A673 (cell line): ENCODE measurements around the gene ERG.

Experiments
- EZH2 ChIP-seq: fragments of 200-600 bp; sonication (generic); IDR thresholded peaks from 2 replicates; pipeline ENCODE4 v1.6.1; 2017; ENCODE audit warnings: borderline replicate concordance, low read depth, mild to moderate bottlenecking, mixed read lengths, antibody characterized with exemption, low read length; ENCODE audit not compliant: poor library complexity, severe bottlenecking
- TF ChIP-seq, protein P1 (sequence below): fragments of 300-800, 200-600 bp; sonication (generic); conservative IDR thresholded peaks from 2 replicates; pipeline ENCODE4 v1.5.1; 2017; ENCODE audit warnings: low read depth, mild to moderate bottlenecking, antibody characterized with exemption, low read length, moderate library complexity, mixed read lengths

DNA sequence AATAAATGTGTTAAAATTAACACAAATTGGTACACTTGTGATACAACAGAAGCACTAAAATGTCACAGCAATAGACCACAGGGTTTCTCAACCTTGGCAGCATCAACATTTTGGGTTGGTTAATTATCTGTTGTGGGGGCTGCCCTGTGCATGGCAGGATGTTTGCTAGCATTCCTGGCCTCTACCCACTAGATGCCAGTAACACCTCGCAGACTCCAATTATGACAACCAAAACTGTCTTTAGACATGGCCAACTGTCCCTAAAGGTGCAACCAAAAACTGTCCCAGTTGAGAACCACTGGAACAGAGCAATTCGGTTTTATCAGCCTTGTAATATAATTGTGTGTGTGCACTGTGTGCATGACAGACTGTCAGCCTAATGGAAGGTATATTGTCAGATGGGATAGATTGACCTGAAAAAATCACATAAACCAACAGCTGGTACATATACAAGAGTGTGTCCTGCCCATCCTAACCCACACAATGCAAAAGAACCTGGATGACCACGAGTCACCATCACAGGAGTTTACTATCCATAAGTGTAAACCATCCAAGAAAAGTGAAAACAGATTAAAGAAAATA lies 13.5 kb upstream of the ERG start:
- TF ChIP-seq, protein P1, sequence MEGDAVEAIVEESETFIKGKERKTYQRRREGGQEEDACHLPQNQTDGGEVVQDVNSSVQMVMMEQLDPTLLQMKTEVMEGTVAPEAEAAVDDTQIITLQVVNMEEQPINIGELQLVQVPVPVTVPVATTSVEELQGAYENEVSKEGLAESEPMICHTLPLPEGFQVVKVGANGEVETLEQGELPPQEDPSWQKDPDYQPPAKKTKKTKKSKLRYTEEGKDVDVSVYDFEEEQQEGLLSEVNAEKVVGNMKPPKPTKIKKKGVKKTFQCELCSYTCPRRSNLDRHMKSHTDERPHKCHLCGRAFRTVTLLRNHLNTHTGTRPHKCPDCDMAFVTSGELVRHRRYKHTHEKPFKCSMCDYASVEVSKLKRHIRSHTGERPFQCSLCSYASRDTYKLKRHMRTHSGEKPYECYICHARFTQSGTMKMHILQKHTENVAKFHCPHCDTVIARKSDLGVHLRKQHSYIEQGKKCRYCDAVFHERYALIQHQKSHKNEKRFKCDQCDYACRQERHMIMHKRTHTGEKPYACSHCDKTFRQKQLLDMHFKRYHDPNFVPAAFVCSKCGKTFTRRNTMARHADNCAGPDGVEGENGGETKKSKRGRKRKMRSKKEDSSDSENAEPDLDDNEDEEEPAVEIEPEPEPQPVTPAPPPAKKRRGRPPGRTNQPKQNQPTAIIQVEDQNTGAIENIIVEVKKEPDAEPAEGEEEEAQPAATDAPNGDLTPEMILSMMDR, result no peak
- no peak for TF ChIP-seq EZH2
